ENCODE results near the gene MCOLN3.

- TF ChIP-seq EP300 (IDR thresholded peaks at IDR 0.05) (no peak), POLR2AphosphoS5 (IDR thresholded peaks at IDR 0.05) (no peak)
These were observed 51.2 kb downstream of the MCOLN3 start, which contains the start of gene MCOLN2 for GRCh38 chr1:84996846-84997666.

Measured in gastroesophageal sphincter (tissue), 2 donors.